Stomach smooth muscle (tissue), 2 donors: ENCODE results near the gene CD46.

Experiments
- H3K27ac ChIP-seq: one replicate; pipeline ENCODE4 v1.7.0; 2013; ENCODE audit warnings: mild to moderate bottlenecking, low read length, inconsistent platforms
- H3K27me3 ChIP-seq, 2 donors: one replicate each; pipeline ENCODE4 v1.7.0; 2013; ENCODE audit warnings: low read length in 2 of 2; ENCODE audit not compliant: insufficient read depth in 2 of 2, control insufficient read depth in 1 of 2
- H3K36me3 ChIP-seq, 2 donors: one replicate each; pipeline ENCODE4 v1.7.0; 2013; ENCODE audit warnings: low read length in 2 of 2; ENCODE audit not compliant: control insufficient read depth in 2 of 2, insufficient read depth in 2 of 2
- H3K4me1 ChIP-seq: one replicate; pipeline ENCODE4 v1.7.0; 2013; ENCODE audit warnings: low read length; ENCODE audit not compliant: control insufficient read depth, insufficient read depth
- H3K4me3 ChIP-seq, 2 donors: one replicate each; pipeline ENCODE4 v1.7.0; 2013; ENCODE audit warnings: low read length in 2 of 2
- H3K9ac ChIP-seq, 2 donors: one replicate each; pipeline ENCODE4 v1.7.0; 2013; ENCODE audit warnings: low read length in 2 of 2, mild to moderate bottlenecking in 1 of 2
- H3K9me3 ChIP-seq, 2 donors: one replicate each; pipeline ENCODE4 v1.7.0; 2013; ENCODE audit warnings: low read length in 2 of 2; ENCODE audit not compliant: control insufficient read depth in 2 of 2
- donor health status: healthy.
- donor health status: Pancreatic carcinoma.

Gene CD46

DNA sequence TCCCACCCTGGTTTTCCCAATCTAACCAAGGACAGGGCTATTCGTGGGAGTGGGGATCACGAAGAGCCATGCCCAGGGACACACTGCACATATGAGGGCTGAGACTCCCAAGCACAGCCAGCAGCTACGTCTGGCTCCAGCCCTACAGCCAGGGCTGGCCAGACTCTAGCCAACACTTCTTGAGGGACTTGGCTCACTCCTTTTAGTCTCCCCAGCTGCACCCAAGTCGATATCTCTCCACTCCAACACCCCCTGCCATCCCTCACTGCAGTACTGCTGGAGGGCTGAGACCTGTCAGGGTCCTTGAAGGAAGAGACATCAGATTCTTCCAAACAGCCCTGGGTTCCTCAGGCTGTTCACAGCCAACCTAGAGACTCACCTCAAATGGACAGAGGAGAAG is 62.6 kb downstream of the CD46 start:
- Histone ChIP-seq H3K36me3 (peaks cover 78 to 80% of the 10 kb centered on the region in 2 donors), H3K27me3 (no peaks in the 10 kb centered on the region), H3K27ac (peak overlapping the region; percentile 81), H3K4me1 (peaks cover 96% of the 10 kb centered on the region), H3K9ac (peak overlapping the region; percentile 5 to 26), H3K4me3 (peak overlapping the region; percentile 39 to 63), H3K9me3 (no peaks in the 10 kb centered on the region)

DNA sequence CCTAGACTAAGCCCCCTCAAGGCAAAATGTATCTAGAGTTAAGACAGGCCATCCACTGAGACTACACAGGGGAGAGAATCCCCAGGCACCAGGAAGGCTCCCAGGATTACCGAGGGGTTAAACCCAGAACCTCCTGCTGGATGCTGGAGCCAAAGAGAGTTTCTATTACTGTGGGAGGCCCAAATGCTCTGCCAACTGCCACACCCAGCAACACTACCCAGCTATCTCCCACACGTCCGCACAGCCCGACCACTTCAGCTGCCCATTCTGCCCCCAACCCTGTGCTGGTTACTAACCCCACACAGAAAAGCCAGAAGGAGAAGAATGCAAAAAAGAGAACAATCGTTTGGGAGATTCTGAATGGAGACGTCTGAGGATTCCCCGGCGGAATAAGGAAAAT is 63.6 kb downstream of the CD46 start:
- Histone ChIP-seq H3K27ac (peak overlapping the region; percentile 81), H3K27me3 (no peaks in the 10 kb centered on the region), H3K4me1 (peaks cover 96% of the 10 kb centered on the region), H3K4me3 (peak overlapping the region in 1 of 2 donors; percentile 61), H3K9me3 (no peaks in the 10 kb centered on the region), H3K36me3 (peaks cover 75 to 80% of the 10 kb centered on the region in 2 donors), H3K9ac (no peak overlapping the region)

GRCh38 chr1:207815913-207816291 is 64.0 kb downstream of the CD46 start:
- Histone ChIP-seq H3K9ac (peak overlapping the region in 1 of 2 donors; percentile 24), H3K9me3 (no peaks in the 10 kb centered on the region), H3K27ac (peak overlapping the region; percentile 58), H3K4me3 (peak overlapping the region in 1 of 2 donors; percentile 61), H3K4me1 (peaks cover 95% of the 10 kb centered on the region), H3K27me3 (no peaks in the 10 kb centered on the region), H3K36me3 (peaks cover 71 to 76% of the 10 kb centered on the region in 2 donors)

DNA sequence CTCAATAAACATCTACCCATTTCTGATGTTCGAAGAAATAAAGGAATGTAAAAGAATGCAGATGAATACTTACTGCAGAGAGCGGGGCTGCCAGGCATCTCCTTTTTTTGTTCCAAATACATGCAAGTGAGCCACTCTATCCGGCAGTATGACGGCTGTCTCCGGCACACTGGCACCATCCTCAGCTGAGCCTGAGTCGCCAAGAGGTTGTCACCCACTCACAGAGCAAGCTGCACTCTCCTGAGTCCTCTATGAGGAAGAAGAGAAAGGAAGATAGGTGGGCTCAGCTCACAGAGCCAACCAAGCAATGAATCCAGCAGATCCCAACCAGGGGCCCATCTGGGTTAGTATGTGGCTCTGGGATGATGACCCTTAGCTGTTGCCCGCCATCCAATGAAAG is 65.3 kb downstream of the CD46 start:
- H3K27ac ChIP-seq = peak overlapping the region; percentile 58
- no peaks in the 10 kb centered on the region for H3K9me3 ChIP-seq
- peak overlapping the region in 1 of 2 donors; percentile 61 for H3K4me3 ChIP-seq
- no peaks in the 10 kb centered on the region for H3K27me3 ChIP-seq
- H3K9ac ChIP-seq = no peak overlapping the region
- H3K36me3 ChIP-seq = peaks cover 69 to 73% of the 10 kb centered on the region in 2 donors
- H3K4me1 ChIP-seq = peaks cover 95% of the 10 kb centered on the region

DNA sequence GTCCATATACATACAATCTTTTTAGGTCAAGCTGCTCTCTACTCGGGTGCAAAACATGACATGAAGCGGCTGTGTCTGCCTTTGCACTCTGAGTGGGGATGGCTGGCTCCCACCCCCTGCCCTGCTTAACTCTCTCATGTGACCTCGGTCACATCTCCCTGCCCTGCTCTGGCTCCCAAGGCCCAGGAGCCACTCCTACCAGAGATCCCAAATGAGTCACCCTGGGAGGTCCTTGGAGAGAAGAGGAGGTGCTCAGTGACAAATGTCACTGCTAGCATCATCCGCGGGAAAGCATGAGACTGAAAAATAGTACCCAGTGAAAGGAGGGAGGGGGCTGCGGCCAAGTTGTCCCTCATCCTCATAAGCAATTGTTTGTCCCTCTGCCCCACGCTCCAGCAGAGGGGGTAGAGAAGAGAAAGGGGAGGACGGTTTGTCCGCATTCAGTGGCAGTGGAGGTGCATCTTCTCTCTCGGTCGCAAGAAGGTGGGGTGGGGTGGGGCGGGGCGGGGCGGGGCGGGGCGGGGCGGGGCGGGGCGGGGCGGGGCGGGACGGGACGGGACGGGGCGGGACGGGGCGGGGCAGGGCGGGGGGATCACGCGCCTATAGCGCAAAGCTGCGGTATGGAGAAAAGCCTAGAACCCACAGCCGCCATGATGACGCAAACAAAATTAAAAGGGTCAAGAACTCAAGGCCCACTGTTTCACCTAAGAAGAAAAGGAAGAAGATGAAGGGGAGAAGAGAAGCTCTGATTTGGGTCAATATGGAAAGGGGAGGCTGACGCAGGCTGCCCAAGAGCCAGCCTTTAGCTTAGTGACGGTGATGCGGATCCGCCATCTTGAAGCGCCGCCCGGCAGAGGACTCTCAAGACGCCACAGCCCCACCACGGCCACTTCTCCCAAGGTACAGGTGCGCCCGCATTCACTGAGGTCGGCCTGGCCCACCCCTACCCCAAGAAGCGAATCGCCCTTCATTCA is 66.2 kb downstream of the CD46 start:
- no peaks in the 10 kb centered on the region for H3K27me3 ChIP-seq
- peaks cover 61 to 64% of the 10 kb centered on the region in 2 donors for H3K36me3 ChIP-seq
- peak overlapping the region; percentile 58 for H3K27ac ChIP-seq
- H3K9me3 ChIP-seq = no peaks in the 10 kb centered on the region
- H3K9ac ChIP-seq = no peak overlapping the region
- H3K4me3 ChIP-seq = peak overlapping the region; percentile 100
- peaks cover 86% of the 10 kb centered on the region for H3K4me1 ChIP-seq

GRCh38 chr1:207818971-207819451 is 67.2 kb downstream of the CD46 start:
- Histone ChIP-seq H3K27ac (peak overlapping the region; percentile 4), H3K9me3 (no peaks in the 10 kb centered on the region), H3K4me3 (peak overlapping the region; percentile 100), H3K9ac (peak overlapping the region; percentile 36 to 68), H3K4me1 (peaks cover 78% of the 10 kb centered on the region), H3K27me3 (no peaks in the 10 kb centered on the region), H3K36me3 (peaks cover 53 to 56% of the 10 kb centered on the region in 2 donors)

GRCh38 chr1:207820568-207821463 is 69.0 kb downstream of the CD46 start:
- H3K9ac ChIP-seq = peak overlapping the region; percentile 100

GRCh38 chr1:207821464-207822045 is 69.7 kb downstream of the CD46 start:
- peak overlapping the region; percentile 100 for H3K9ac ChIP-seq
- H3K9me3 ChIP-seq = no peaks in the 10 kb centered on the region
- H3K4me1 ChIP-seq = peaks cover 78% of the 10 kb centered on the region
- peaks cover 28 to 32% of the 10 kb centered on the region in 2 donors for H3K36me3 ChIP-seq
- H3K27me3 ChIP-seq = no peaks in the 10 kb centered on the region
- peak overlapping the region; percentile 100 for H3K4me3 ChIP-seq
- H3K27ac ChIP-seq = peak overlapping the region; percentile 100

More at GRCh38 chr1:207820568-207821463, 69.0 kb downstream of the CD46 start:
- H3K27ac ChIP-seq = peak overlapping the region; percentile 100
- H3K9me3 ChIP-seq = no peaks in the 10 kb centered on the region
- H3K4me3 ChIP-seq = peak overlapping the region; percentile 100
- H3K27me3 ChIP-seq = no peaks in the 10 kb centered on the region
- peaks cover 78% of the 10 kb centered on the region for H3K4me1 ChIP-seq
- peaks cover 35 to 39% of the 10 kb centered on the region in 2 donors for H3K36me3 ChIP-seq

GRCh38 chr1:207822124-207822601 is 70.3 kb downstream of the CD46 start:
- peaks cover 21 to 26% of the 10 kb centered on the region in 2 donors for H3K36me3 ChIP-seq
- H3K27ac ChIP-seq = peak overlapping the region; percentile 100
- no peaks in the 10 kb centered on the region for H3K27me3 ChIP-seq
- H3K4me1 ChIP-seq = peaks cover 78% of the 10 kb centered on the region
- H3K4me3 ChIP-seq = peak overlapping the region; percentile 100
- no peaks in the 10 kb centered on the region for H3K9me3 ChIP-seq
- peak overlapping the region; percentile 100 for H3K9ac ChIP-seq
